GM21723 (cell line): ENCODE results near the gene ENOSF1.
"Not testable (repeated sequence)": the region's sequence is repeated elsewhere in the genome, so short reads cannot be mapped to it uniquely, and the experiment has no call there.

ENCODE experiments used
- ATAC-seq: cut with Tn5 transposase; IDR thresholded peaks from one replicate; pipeline ENCODE4 v1.9.1; 2021; ENCODE audit warnings: mild to moderate bottlenecking, moderate library complexity; ENCODE audit not compliant: unreplicated experiment

ENOSF1 gene

GRCh38 chr18:712401-713134 lies at the start of gene ENOSF1:
Gene ENOSF1, minus strand, starts transcription at chr18:712630. Its CDS starts 43 bp downstream, at chr18:712587.
- peak; percentile 83 for ATAC-seq

- ATAC-seq: not testable (repeated sequence)
These were observed 47.4 kb upstream of the ENOSF1 start for GRCh38 chr18:759864-760263.

GRCh38 chr18:755506-755905 lies 43.1 kb upstream of the ENOSF1 start:
- no peak for ATAC-seq

- ATAC-seq: no peak
These were observed 42.2 kb upstream of the ENOSF1 start for GRCh38 chr18:754656-755055.

- ATAC-seq: no peak
These were observed 38.0 kb upstream of the ENOSF1 start for GRCh38 chr18:750456-750855.

- ATAC-seq: no peak
These were observed 32.6 kb upstream of the ENOSF1 start for GRCh38 chr18:744832-745597.

GRCh38 chr18:741931-742512 lies 29.6 kb upstream of the ENOSF1 start:
- ATAC-seq: peak; percentile 88

GRCh38 chr18:732371-732770 lies 19.9 kb upstream of the ENOSF1 start:
- ATAC-seq: no peak

GRCh38 chr18:731185-731584 lies 18.8 kb upstream of the ENOSF1 start:
- no peak for ATAC-seq

- ATAC-seq: no peak
These were observed 18.3 kb upstream of the ENOSF1 start for GRCh38 chr18:730692-731091.

- not testable (repeated sequence) for ATAC-seq
These were observed 17.7 kb upstream of the ENOSF1 start for GRCh38 chr18:730120-730519.

- no peak for ATAC-seq
These were observed 13.2 kb upstream of the ENOSF1 start for GRCh38 chr18:725646-726045.

- no peak for ATAC-seq
These were observed 11.2 kb upstream of the ENOSF1 start for GRCh38 chr18:723541-724080.

- no peak for ATAC-seq
These were observed 4.6 kb upstream of the ENOSF1 start for GRCh38 chr18:717003-717402.

GRCh38 chr18:715626-716025 lies 3.2 kb upstream of the ENOSF1 start:
- ATAC-seq: no peak

- ATAC-seq: no peak
These were observed 683 bp upstream of the ENOSF1 start for GRCh38 chr18:713135-713490.

GRCh38 chr18:711657-712400 lies 601 bp downstream of the ENOSF1 start:
- ATAC-seq: peak; percentile 74

- peak; percentile 11 for ATAC-seq
These were observed 1.1 kb downstream of the ENOSF1 start for GRCh38 chr18:711310-711656.

GRCh38 chr18:710418-711300 lies 1.8 kb downstream of the ENOSF1 start:
- ATAC-seq: no peak

GRCh38 chr18:709771-710170 lies 2.7 kb downstream of the ENOSF1 start:
- no peak for ATAC-seq
